ENCODE results near the gene KCNIP2.
"Not testable (repeated sequence)": the region's sequence is repeated elsewhere in the genome, so short reads cannot be mapped to it uniquely, and the experiment has no call there.

KCNIP2 gene

GRCh38 chr10:101812606-101813005 is 31.0 kb downstream of the KCNIP2 start:
- TF ChIP-seq, protein P1, sequence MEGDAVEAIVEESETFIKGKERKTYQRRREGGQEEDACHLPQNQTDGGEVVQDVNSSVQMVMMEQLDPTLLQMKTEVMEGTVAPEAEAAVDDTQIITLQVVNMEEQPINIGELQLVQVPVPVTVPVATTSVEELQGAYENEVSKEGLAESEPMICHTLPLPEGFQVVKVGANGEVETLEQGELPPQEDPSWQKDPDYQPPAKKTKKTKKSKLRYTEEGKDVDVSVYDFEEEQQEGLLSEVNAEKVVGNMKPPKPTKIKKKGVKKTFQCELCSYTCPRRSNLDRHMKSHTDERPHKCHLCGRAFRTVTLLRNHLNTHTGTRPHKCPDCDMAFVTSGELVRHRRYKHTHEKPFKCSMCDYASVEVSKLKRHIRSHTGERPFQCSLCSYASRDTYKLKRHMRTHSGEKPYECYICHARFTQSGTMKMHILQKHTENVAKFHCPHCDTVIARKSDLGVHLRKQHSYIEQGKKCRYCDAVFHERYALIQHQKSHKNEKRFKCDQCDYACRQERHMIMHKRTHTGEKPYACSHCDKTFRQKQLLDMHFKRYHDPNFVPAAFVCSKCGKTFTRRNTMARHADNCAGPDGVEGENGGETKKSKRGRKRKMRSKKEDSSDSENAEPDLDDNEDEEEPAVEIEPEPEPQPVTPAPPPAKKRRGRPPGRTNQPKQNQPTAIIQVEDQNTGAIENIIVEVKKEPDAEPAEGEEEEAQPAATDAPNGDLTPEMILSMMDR (conservative IDR thresholded peaks at IDR 0.05): no peak
- no peak for TF ChIP-seq ZFX (IDR thresholded peaks at IDR 0.05)

DNA sequence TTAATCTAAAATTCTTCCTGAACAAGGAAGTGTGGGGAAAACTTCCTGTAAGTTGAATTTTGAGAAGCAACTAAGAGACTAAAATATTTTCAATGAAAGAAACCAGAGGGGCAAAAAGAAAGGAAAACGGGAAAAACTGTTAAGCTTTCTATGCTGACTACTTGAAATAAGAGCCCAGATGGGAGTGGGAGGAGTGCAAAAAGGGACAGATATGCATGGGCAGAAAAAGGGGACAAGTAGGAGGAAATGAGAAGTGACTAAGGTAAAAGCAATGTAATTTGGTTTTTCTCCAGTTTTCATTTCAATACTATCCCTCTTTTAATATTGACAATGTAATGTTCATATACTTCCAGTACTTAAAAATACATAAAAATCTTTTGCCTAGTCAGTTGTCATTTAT is 36.4 kb downstream of the KCNIP2 start:
- no peak for TF ChIP-seq ZFX (IDR thresholded peaks at IDR 0.05)
- TF ChIP-seq, protein P1 (conservative IDR thresholded peaks at IDR 0.05): no peak
- no peak overlapping the region for H3K27ac ChIP-seq

More at GRCh38 chr10:101812606-101813005, 31.0 kb downstream of the KCNIP2 start:
- H3K27ac ChIP-seq: no peak overlapping the region

DNA sequence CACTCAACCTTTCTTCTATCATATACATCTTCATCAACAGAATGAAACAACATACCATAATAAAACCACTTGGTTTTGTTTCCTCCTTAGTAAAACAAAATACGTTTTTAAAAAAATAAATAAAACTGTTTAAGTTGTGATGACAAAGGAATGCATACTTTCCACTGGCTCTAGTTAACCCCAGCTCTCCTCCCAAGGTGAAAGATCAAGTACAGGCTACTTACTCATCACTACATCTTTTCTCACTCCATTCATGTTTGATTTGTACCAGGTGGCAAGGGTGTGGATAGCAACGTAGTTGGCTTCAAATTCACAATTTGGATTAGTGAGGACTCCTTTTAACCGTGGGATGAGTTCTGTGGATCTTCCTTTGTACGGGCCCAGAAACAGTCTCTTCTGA is 40.1 kb downstream of the KCNIP2 start:
- TF ChIP-seq ZFX (IDR thresholded peaks at IDR 0.05): no peak
- TF ChIP-seq, protein P1 (conservative IDR thresholded peaks at IDR 0.05): no peak
- H3K27ac ChIP-seq: no peak overlapping the region

- no peak overlapping the region for H3K27ac ChIP-seq
- TF ChIP-seq ZFX (IDR thresholded peaks at IDR 0.05): no peak
- TF ChIP-seq, protein P1 (conservative IDR thresholded peaks at IDR 0.05): no peak
Measured at GRCh38 chr10:101797403-101798059, 46.1 kb downstream of the KCNIP2 start.

DNA sequence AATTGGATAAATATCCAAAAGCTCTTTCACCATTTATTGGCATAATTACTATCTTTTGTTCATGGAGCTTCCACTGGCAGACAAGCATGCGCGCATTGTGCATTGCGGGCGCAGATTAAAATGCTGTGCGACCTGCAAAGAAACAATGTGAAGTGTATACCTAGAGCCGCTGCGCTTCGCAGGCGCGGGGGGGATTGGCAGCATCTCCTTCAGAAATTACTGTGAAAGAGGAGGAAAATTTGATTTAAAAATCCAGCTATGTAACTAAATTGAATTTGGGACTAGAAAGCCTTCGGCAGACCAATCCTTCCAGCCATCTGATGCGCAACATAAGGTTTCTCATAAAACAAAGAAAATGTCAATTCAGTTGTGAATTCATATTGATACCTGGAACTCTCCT is 50.1 kb downstream of the KCNIP2 start:
- no peak overlapping the region for H3K27ac ChIP-seq
- TF ChIP-seq ZFX (IDR thresholded peaks at IDR 0.05): no peak
- TF ChIP-seq, protein P1 (conservative IDR thresholded peaks at IDR 0.05): no peak

- TF ChIP-seq, protein P1 (conservative IDR thresholded peaks at IDR 0.05): no peak
- no peak for TF ChIP-seq ZFX (IDR thresholded peaks at IDR 0.05)
- no peak overlapping the region for H3K27ac ChIP-seq
Measured at GRCh38 chr10:101789686-101790085, 53.9 kb downstream of the KCNIP2 start.

GRCh38 chr10:101789231-101789630 is 54.4 kb downstream of the KCNIP2 start:
- not testable (repeated sequence) for H3K27ac ChIP-seq

DNA sequence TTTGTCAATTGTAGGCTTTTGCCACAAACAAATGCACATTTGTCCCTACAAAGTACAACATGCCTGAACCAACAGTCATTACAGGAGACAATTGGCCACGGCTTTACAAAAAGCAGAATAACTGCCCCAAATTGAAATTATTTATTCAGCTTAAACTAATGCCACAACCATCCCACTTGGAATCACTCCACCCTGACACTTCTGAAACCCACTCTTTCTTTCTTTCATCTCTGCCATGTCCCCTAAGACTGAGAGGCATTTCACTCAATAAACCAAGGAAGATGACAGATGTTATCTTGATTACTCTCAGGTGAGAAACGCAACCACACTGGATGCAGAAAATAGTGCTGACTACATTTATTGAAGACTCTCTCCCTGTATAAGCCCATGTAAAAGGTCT is 57.8 kb downstream of the KCNIP2 start:
- TF ChIP-seq ZFX (IDR thresholded peaks at IDR 0.05): no peak
- TF ChIP-seq, protein P1 (conservative IDR thresholded peaks at IDR 0.05): no peak
- no peak overlapping the region for H3K27ac ChIP-seq

Measured in C4-2B (cell line).